HG03565 (cell line): Measurements from ENCODE around the gene PHACTR2.
"Not testable (repeated sequence)": the region's sequence is repeated elsewhere in the genome, so short reads cannot be mapped to it uniquely, and the experiment has no call there.

Source experiments
- ATAC-seq: cut with Tn5 transposase; IDR thresholded peaks from one replicate; pipeline ENCODE4 v1.9.1; 2021; ENCODE audit warnings: mild to moderate bottlenecking, moderate library complexity; ENCODE audit not compliant: unreplicated experiment

Gene PHACTR2

DNA sequence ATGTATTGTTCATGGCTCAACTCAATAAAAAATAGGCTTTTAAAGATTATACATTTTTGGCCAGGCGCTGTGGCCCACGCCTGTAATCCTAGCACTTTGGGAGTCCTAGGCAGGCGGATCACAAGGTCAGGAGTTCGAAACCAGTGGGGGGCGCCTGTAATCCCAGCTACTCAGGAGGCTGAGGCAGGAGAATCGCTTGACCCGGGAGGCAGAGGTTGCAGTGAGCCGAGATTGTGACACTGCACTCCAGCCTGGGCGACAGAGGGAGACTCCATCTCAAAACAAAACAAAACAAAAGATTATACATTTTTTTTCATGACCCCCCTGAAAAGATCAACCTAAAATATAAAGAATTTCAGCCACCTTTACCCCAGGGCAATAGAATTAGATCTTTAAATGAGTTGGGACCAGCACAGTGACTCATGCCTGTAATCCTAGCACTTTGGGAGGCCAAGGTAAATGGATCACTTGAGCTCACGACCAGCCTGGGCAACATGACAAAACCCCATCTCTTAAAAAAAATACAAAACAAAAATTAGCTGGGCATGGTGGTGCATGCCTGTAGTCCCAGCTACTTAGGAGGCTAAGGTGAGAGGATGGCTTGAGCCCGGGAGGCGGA is 60.4 kb downstream of the PHACTR2 start:
- not testable (repeated sequence) for ATAC-seq

- no peak for ATAC-seq
These were observed 61.6 kb downstream of the PHACTR2 start for GRCh38 chr6:143739341-143739851.

DNA sequence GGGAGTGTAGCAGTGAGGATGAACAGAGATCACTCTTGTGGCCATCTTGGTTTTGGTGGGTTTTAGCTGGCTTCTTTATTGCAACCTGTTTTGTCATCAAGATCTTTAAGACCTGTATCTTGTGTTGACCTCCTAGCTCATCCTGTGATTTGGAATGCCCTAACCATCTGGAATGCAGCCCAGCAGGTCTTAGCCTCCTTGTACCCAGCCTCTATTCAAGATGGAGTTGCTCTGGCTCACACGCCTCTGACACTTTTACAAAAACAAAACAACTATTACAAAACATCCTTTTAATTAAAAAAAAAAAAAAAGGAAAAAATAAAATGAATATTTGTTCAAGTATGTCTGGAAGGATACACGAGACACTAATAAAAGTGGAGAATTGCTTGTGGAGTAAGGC is 62.4 kb downstream of the PHACTR2 start:
- no peak for ATAC-seq

GRCh38 chr6:143741480-143741879 is 63.7 kb downstream of the PHACTR2 start:
- ATAC-seq: no peak

- no peak for ATAC-seq
These were observed 64.5 kb downstream of the PHACTR2 start for GRCh38 chr6:143742070-143742954.

GRCh38 chr6:143742955-143743255 is 65.1 kb downstream of the PHACTR2 start:
- no peak for ATAC-seq

GRCh38 chr6:143743301-143744166 is 65.8 kb downstream of the PHACTR2 start:
- no peak for ATAC-seq

GRCh38 chr6:143744551-143745165 is 66.9 kb downstream of the PHACTR2 start:
- no peak for ATAC-seq

GRCh38 chr6:143745166-143746133 is 67.7 kb downstream of the PHACTR2 start:
- no peak for ATAC-seq

DNA sequence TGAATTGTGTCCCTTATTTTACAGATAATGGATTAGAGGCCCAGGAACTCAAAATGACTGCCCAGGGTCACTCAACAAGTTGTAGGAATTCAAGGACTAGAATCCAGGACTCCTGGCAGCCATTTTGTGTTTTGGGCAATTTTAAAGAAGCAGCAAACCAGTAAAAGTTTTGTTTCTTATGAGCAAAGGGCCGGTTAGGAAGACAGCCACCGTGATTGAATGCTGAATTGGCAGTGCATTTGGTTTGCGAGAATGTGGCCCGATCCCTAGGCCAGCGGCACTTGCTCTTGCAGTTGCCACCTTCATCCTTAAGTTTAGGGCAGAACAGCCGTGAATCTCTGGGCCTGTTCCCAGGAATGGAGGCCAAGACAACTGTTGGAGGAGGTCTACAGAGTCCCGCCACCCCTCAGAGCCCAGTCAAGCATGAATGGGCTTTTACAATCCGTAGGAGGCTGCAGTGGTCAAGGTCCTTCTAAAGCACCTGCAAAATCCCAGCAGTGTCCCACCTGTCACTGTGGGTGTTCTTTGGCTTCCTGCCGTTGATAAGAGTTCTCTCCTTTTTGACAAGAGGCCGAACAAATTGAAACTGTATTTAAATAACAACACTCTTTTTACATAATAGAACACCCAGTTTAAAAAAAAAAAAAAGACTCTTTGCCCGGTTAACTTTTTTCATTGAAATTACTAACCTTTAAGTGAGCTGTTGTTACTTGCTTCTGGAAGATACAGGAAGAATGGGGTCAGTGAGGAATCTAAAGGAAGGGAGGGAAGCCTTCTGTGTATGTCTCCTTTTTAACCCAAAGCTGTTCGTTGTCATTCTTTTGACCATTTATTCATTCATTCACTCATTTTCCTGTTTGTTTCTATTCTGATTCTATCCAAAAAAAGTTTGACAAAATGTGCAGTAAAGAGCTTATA is 68.7 kb downstream of the PHACTR2 start:
- no peak for ATAC-seq

DNA sequence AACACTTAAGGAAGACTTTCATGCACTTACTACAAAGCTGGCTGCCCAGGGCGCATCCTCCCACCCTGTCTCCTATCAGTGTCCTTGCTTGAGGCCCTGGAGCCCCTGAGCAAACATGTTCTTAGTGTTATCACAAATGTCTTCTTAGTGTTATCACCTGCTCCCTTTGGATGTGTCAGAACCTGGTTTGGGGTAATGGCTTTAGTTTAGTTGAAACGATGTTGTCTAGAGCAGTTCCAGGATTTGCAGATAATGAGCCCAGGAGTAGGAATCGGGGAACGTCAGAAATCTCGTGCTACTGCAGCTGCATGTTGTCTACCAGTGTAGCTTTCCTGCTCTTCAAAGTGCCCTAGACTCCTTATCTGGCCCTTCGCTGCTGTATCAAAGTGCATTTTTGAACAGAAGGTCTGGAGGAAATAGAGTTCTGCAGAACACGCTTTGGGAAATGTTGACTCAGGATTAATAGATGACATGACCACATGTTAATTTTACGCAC is 69.6 kb downstream of the PHACTR2 start:
- no peak for ATAC-seq

- ATAC-seq: no peak
These were observed 72.1 kb downstream of the PHACTR2 start for GRCh38 chr6:143749891-143750290.

DNA sequence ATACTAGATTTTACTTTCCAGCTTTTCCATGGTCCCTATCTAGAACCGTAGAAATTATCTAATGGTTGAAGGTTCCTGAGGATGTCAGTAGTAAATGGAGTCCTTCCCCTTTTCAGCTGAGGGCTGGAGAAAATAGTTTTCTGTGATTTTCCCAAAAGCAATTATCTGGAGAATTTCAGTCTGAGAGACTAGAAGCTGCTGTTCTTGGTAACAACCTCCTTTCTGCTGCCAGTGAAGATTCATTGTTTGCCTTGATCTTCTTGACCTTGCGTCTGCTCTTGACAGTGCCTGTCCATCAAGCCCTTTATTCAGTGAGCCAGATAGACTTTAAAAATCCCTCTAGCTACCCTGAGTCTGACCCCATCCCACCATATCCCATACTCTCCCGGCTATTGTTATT is 73.1 kb downstream of the PHACTR2 start:
- ATAC-seq: no peak

DNA sequence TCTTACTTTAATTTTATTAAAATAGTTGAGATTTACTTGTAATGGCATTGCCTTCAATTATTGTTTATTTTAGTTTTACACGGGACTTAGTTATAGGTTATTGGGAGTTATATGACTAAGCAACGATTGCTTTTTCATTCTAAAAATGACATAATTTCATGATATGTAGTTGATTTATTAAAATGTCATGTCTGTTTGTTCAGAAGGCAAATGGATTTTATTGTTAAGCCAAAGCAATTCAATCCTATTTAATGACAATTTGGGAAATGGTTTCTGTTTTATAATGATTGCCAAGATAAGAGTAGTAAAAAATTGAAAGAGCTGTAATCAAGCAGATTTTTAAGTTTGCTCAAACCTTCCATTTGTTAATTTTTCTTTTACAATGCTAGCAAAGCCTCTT is 74.7 kb downstream of the PHACTR2 start:
- no peak for ATAC-seq

- ATAC-seq: no peak
These were observed 75.9 kb downstream of the PHACTR2 start for GRCh38 chr6:143753678-143754077.

DNA sequence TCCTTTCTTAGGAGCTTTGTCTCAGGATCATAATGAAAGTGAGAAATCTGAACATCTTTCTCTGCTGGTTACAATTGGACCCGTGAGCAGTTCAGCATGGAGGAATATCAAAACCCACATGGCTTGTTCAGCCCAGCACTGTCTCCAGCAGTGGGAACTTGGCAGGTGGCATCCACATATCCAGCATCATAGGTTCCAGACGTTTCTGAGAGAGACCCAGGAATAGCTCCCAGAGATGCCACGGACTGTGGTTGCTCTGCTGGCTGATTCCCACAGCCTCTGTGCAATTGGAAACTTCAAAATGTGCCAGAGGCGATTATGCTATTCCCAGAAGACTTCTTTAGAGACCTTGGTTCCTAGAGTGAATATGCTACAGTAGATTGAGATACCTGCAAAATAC is 76.4 kb downstream of the PHACTR2 start:
- no peak for ATAC-seq

GRCh38 chr6:143755301-143755744 is 77.6 kb downstream of the PHACTR2 start:
- no peak for ATAC-seq

GRCh38 chr6:143757346-143757832 is 79.6 kb downstream of the PHACTR2 start:
- no peak for ATAC-seq
